D721Med (cell line): Measurements from ENCODE around the gene DCAF15.

ENCODE experiments used
- DNase-seq: peaks from one replicate; pipeline ENCODE4 v3.0.0; 2011; ENCODE audit warnings: low spot score; ENCODE audit not compliant: insufficient read length
- FAIRE-seq: peaks from 2 replicates; lab custom pipeline; 2011; peaks lifted over from hg19 to GRCh38; lab: Jason Lieb, UNC
- TF ChIP-seq, protein P1 (sequence below): IDR thresholded peaks from 2 replicates; pipeline ENCODE4 v1.5.1; 2012; ENCODE audit warnings: mild to moderate bottlenecking, control low read depth; ENCODE audit not compliant: insufficient read depth; ENCODE audit errors: missing control alignments

The DCAF15 gene

DNA sequence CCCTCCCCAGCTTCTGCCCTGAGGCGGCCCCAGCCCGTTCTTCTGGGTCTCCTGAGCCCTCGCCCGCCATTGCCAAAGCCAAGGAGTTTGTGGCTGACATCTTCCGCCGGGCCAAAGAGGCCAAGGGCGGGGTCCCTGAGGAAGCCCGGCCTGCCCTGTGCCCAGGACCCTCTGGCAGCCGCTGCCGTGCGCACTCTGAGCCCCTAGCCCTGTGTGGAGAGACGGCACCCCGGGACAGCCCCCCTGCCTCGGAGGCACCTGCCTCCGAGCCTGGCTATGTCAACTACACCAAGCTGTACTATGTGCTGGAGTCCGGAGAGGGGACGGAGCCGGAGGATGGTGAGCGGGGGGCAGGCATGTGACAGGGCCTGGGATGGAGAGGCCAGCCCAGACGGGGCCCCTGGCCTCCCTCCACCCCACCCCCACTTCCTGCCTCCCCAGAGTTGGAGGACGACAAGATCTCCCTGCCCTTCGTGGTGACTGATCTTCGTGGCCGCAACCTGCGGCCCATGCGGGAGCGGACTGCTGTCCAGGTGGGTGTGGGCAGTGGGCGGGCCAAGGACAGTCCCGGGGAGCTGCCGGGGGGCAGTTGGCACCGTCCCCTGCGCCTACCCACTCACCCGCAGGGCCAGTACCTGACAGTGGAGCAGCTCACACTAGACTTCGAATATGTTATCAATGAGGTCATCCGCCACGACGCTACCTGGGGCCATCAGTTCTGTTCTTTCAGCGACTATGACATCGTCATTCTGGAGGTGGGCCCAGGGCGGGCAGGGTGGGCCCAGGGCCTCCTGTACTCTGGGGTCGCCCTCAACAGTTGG is 7.0 kb downstream of the DCAF15 start:
- TF ChIP-seq, protein P1, sequence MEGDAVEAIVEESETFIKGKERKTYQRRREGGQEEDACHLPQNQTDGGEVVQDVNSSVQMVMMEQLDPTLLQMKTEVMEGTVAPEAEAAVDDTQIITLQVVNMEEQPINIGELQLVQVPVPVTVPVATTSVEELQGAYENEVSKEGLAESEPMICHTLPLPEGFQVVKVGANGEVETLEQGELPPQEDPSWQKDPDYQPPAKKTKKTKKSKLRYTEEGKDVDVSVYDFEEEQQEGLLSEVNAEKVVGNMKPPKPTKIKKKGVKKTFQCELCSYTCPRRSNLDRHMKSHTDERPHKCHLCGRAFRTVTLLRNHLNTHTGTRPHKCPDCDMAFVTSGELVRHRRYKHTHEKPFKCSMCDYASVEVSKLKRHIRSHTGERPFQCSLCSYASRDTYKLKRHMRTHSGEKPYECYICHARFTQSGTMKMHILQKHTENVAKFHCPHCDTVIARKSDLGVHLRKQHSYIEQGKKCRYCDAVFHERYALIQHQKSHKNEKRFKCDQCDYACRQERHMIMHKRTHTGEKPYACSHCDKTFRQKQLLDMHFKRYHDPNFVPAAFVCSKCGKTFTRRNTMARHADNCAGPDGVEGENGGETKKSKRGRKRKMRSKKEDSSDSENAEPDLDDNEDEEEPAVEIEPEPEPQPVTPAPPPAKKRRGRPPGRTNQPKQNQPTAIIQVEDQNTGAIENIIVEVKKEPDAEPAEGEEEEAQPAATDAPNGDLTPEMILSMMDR = no peak
- FAIRE-seq = no peak
- no peak for DNase-seq

DNA sequence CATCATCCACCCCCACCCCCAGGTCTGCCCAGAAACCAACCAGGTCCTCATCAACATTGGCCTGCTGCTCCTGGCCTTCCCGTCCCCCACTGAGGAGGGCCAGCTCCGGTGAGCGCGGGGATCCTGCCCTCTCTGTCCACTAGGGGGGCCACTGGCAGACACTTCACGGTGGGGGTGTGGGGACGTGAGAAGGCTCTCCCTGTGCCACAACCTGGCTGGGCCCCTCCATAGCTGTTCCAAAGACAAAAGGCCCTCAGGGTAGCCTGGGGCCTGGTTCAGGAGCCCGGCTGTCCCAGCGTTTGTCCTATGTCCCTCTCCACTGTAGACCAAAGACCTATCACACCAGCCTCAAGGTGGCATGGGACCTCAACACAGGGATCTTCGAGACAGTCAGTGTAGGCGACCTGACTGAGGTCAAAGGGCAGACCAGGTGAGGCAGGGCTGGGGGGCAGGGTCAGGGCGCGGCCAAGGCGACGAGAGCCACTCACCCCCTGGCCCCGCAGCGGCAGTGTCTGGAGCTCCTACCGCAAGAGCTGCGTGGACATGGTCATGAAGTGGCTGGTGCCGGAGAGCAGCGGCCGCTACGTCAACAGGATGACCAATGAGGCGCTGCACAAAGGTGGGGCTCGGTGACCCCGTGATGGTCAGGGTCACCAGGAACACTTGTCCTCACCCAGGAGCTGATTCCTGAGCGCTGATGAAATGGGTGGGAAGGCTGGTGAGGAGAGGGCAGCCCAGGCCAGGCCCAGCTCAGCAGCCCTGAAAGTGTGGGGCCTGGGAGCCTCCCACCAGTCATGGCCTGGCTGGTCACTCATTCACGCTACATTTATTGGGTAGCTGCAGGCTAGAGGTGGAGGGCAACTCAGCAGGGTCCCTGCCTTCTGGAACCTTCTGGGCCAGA is 7.9 kb downstream of the DCAF15 start:
- DNase-seq (no peak), FAIRE-seq (no peak)
- TF ChIP-seq, protein P1 = no peak

DNA sequence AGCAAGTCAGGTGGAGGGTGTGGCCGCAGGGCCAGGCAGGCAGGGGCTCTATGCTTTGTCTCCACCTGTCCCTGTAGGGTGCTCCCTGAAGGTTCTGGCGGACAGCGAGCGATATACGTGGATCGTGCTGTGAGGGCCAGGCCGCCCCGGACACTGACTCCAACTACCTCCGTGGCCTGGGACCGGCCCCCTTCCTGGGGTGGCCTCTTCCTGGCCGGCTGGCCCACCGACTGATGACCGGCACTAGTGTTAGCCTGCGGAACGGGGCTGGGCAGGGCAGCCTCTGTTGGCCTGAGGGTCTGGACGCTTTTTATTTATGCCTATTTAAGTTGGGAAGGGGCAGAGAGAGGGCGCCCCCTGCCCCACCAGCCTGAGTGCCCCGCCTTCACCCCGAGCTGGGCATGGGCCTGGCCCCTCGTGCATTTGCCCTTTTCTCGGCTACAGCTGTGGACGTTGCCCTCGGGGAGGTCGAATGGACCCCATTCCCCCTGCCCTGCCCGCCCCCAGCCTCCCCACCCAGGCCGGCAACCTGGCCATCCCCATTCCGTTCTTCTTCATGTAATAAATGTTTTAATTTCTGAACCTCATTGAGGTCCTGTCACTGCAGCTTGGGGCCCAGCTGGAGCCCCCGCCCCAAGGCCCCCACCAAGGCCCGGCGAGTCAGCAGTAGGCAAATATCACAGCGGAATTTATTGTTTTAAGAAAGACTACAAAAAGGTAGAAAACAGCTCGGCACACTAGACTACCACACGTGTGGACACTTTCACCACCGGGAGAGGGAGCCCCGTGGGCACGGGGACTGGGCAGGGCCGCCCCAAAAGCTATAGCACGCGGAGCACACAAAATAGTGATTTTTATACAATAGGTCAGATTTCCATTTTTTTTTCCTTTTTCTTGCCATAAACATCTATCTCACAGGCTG is 8.8 kb downstream of the DCAF15 start:
- DNase-seq = no peak
- FAIRE-seq = no peak
- TF ChIP-seq, protein P1 = no peak

DNA sequence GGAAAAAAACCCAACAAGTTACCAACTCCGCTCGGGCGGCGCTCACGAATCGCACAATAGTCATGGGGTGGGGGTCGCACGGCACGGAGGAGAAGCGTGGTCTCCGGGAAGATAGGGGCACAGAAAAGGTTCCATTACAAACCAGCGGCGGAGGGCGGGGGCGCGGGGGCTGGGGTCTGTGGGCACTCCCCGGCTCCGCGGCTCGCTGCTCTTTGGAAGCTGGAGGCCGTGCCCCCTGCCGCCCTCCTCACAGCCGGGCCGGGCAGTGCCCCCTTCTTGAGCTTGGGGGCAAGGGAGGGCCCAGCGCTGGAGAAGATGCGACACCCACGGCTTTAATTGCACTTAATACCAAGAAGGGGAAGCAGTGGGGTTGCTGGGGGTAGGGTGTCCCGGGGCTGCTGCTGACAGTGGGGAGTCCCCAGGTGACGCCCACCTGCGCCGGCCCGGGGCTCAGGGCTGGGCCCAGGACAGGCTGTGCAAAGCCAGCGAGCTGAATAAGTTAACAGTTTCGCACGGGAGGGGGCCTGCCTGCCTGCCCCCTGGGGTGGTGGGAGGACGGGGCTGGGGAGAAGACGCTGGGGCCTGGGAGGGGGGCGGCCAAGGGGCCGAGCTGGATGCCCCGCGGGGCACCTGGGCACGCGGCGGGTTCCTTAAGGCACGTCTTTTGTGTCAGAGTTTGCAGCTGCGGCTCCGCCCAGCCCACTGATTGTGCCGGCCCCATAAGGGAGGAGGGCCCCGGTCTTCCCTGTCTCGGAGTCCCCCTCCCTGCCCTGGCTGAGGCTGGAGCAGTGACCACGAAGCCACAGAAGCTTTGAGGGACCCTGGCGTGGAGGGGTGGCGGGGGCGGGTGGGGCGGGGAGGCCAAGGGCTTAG is 9.8 kb downstream of the DCAF15 start:
- TF ChIP-seq, protein P1 = no peak
- no peak for FAIRE-seq

DNA sequence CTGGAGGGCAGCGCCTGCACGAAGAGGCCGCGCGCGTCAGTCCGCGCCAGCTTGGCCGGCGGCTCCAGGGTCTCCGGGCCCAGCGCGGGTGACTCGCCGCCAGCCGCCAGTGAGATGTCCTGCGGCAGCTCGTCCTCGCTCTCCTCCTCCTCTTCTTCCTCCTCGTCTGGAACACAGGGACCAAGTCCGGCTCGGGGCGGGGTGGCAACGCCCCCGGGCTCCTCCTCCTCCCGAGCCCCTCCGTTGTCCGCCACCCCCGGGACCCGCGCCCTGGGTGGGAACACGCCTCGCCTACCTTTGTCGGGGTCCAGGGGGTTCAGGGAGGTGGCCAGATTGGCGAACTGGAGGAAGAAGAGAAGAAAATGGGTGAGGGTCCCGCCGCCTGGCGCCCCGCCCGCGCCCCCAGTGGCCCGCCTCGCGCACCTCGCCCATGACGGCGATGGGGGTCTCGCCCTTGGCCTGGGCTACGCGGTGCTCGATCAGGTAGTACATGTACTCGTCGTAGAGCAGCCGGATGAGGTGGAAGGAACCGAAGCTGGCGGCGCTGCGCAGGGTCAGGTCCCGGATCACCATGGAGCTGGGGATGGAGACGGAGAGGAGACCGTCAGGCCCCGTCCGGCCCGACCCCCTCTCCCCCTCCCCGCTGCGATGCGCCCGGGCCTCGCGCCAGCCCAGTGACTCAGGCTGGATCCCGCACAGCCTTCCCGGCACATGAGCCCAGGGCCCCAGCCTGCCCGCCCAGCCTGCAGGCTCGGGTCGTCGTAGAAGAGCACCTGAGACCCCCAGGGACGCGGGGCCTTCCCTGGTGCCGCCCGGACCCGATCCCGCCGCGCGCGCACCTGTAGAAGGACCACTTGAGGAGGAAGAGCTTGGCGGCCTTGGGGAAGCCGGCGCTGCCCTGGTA is 10.6 kb downstream of the DCAF15 start:
- no peak for FAIRE-seq
- no peak for DNase-seq
- TF ChIP-seq, protein P1 = no peak

More for the DNA sequence above, 9.8 kb downstream of the DCAF15 start:
- DNase-seq = no peak
